ENCODE results near the gene BTN3A1.
A peak's percentile ranks its signal among the peaks of the same experiment; 100 is the strongest.

Gene BTN3A1

GRCh38 chr6:26388441-26388840 is 13.6 kb upstream of the BTN3A1 start:
- DNase-seq (ENCODE audit: low read depth): no peak
- no peak for TF ChIP-seq CTCF (conservative IDR thresholded peaks at IDR 0.05; ENCODE audit: low read depth, low read length)

GRCh38 chr6:26389349-26389894 is 12.7 kb upstream of the BTN3A1 start:
- peak; percentile 22 for TF ChIP-seq CTCF (conservative IDR thresholded peaks at IDR 0.05; ENCODE audit: low read depth, low read length)
- no peak overlapping the region for H3K4me3 ChIP-seq (ENCODE audit: low read depth, low read length)
- DNase-seq (ENCODE audit: low read depth): peak; percentile 57

More at GRCh38 chr6:26388441-26388840, 13.6 kb upstream of the BTN3A1 start:
- H3K4me3 ChIP-seq (ENCODE audit: low read depth, low read length): no peak overlapping the region

GRCh38 chr6:26390531-26390930 is 11.5 kb upstream of the BTN3A1 start:
- no peak for TF ChIP-seq CTCF (conservative IDR thresholded peaks at IDR 0.05; ENCODE audit: low read depth, low read length)
- DNase-seq (ENCODE audit: low read depth): peak; percentile 43
- H3K4me3 ChIP-seq (ENCODE audit: low read depth, low read length): no peak overlapping the region

- no peak overlapping the region for H3K4me3 ChIP-seq (ENCODE audit: low read depth, low read length)
- no peak for DNase-seq (ENCODE audit: low read depth)
- TF ChIP-seq CTCF (conservative IDR thresholded peaks at IDR 0.05; ENCODE audit: low read depth, low read length): no peak
Observed at GRCh38 chr6:26392932-26393636, 9.0 kb upstream of the BTN3A1 start.

- peak; percentile 84 for DNase-seq (ENCODE audit: low read depth)
- no peak for TF ChIP-seq CTCF (conservative IDR thresholded peaks at IDR 0.05; ENCODE audit: low read depth, low read length)
- no peak overlapping the region for H3K4me3 ChIP-seq (ENCODE audit: low read depth, low read length)
Observed at GRCh38 chr6:26394289-26394688, 7.8 kb upstream of the BTN3A1 start.

GRCh38 chr6:26398555-26398954 is 3.5 kb upstream of the BTN3A1 start:
- TF ChIP-seq CTCF (conservative IDR thresholded peaks at IDR 0.05; ENCODE audit: low read depth, low read length): no peak

GRCh38 chr6:26400626-26401025 is 1.4 kb upstream of the BTN3A1 start:
- no peak for DNase-seq (ENCODE audit: low read depth)
- no peak overlapping the region for H3K4me3 ChIP-seq (ENCODE audit: low read depth, low read length)
- TF ChIP-seq CTCF (conservative IDR thresholded peaks at IDR 0.05; ENCODE audit: low read depth, low read length): no peak

More at GRCh38 chr6:26398555-26398954, 3.5 kb upstream of the BTN3A1 start:
- no peak for DNase-seq (ENCODE audit: low read depth)
- H3K4me3 ChIP-seq (ENCODE audit: low read depth, low read length): no peak overlapping the region

Measured in choroid plexus epithelial cell (primary cell).